Measurements from ENCODE around the gene GFY.
"Not testable (repeated sequence)": the region's sequence is repeated elsewhere in the genome, so short reads cannot be mapped to it uniquely, and the experiment has no call there.

The GFY gene

GRCh38 chr19:49470615-49470978 lies 45.4 kb downstream of the GFY start:
- DNase-seq = no peak

DNA sequence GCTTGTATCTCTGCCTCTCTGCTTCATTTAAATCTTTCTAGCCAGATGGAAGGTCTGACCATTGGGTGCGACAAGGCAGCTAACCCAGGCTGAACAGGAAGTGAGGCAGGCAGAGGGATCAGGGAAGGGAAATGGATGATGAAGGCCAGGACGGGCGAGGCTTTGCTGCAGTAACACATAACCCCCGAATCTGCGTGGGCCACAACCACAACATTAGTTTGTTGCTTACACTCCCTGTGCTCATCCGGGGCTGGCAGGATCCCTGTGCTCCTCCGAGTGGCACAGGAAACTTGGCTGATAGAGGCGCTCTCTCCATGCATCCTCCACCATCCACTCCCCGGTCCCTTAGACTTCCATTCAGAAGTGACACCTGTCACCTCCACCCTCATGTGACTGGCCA lies 47.7 kb downstream of the GFY start:
- no peak for DNase-seq

- not testable (repeated sequence) for DNase-seq
Observed at GRCh38 chr19:49473501-49473867, 48.3 kb downstream of the GFY start.

GRCh38 chr19:49473868-49474541 lies 48.8 kb downstream of the GFY start, which contains the start of gene FLT3LG:
FLT3LG (plus strand) TSS chr19:49474215; CDS start chr19:49474640, 425 bp downstream.
- DNase-seq = peak; percentile 96

GRCh38 chr19:49474542-49474924 lies 49.3 kb downstream of the GFY start:
- DNase-seq = no peak

DNA sequence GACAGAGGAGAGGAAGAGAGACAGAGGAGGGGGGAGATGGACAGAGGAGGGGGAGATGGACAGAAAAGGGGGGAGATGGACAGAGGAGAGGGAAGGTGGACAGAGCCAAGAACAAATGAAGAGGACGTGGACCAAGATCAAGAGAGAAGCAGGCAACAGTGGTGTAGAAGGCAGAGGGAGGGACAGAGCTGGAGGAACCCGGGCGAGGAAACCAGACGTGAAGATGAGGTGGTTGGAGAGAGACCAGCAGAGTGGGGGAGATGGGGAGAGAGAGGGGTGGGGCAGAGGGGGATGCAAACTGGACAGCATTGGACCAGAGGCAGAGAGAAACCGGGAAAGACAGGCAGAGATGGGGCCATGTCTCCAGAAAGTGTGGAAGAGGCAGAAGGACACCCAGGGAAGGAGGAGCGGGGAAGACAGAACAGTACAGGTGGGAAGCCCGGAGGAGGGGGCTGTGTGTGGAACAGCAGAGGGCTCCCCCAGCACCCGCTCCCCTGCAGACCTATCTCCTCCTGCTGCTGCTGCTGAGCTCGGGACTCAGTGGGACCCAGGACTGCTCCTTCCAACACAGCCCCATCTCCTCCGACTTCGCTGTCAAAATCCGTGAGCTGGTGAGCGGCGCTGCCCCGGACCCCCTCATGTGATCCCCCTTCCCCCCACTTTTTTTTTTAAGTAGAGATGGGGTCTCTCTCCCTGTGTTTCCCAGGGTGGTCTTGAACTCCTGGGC lies 50.2 kb downstream of the GFY start:
- peak; percentile 36 for DNase-seq

DNA sequence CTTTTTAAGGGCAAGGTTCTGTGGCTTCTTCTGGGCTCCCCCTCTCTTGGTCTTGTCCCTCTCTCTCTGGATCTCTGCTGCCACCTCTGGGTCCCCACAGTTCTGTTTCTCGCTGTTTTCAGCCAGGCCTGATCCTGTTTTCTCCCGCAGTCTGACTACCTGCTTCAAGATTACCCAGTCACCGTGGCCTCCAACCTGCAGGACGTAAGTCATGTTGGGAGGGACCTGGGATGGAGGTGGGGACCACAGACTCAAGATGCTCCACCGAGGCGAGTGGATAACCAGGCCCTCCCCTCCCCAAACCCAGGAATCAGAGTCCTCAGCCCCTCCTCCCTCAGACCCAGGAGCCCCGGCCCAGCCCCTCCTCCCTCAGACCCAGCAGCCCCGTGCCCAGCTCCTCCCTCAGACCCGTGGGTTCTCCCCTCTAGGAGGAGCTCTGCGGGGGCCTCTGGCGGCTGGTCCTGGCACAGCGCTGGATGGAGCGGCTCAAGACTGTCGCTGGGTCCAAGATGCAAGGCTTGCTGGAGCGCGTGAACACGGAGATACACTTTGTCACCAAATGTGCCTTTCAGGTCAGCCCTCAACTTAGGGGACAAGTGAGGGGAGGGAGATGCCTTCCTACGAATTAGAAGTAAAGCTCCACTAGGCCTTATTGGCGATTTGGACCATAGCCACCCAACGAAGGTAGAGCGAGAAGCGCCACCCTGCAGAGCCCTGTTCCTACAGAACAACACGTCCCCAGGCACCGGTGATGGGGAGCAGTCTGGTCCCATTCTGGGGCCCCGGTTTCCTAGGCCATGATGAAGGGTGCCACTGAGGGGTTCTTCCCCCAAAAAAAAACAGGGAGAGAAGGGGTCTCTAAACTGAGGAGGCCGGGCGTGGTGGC lies 51.0 kb downstream of the GFY start:
- DNase-seq = peak; percentile 75
